Measurements from ENCODE around the gene TMEM126A.
"Not testable (repeated sequence)": the region's sequence is repeated elsewhere in the genome, so short reads cannot be mapped to it uniquely, and the experiment has no call there.

Gene TMEM126A

DNA sequence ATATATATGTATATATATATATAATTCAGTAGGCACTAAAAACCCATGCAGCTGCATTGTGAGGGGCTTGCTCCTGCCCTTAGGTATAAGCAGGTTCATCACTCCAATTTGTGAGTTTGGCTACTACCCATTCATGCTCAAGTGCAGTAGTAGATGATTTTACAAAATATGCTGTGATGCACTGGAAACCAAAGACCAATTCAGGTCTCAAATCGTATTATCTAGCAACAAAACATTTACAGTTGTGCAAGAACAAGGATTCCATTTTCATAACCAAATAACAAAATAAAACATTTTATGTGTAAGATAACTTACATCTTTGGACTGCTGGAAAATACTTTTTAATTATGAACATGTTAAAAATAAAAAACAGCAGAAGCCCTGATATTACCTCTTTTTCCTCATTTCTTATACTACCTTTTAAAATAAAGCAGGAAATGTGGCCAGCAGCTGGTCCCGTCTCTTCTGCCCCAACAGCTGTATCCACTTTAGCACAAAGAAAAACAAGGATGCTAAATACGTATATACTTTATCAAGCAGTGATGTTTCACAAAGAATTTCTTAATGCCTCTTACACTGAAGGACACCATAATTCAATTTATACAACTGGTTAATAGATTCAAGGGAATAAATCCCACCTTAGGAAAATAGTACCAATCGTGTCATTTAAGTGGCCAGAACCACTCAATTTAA is 14.4 kb downstream of the TMEM126A start:
- DNase-seq = peak; percentile 8

DNA sequence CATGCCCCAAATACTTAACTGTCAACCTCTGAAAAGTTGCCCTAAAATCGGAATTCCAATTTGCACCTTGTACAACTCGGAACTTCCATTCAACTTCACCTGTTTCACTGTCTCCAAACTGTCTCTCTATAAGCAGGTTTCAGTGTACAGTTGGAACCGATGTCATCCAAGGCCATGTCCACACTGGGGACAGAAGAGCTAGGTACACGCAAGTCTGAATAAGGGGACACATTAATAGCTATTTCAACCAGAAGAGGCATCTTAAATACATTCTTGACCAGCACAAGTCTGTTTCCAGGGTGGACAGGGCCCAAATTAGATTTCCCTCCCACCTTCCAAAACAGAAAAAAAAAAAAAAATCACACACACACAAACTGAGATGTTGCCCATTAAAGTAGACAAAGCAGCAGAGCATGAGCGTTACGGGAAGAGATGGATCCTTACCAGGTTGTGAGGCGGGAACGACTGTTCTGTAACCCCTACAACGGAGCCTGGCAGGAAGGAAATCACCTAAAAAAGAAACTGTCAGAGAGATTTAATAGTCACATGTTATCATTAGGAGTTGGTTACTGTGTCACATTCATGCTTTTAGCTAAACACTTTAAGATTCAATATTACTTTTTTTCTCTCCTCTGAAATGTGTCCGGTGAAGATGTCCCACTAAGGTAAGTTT is 15.4 kb downstream of the TMEM126A start:
- peak; percentile 52 for DNase-seq

DNA sequence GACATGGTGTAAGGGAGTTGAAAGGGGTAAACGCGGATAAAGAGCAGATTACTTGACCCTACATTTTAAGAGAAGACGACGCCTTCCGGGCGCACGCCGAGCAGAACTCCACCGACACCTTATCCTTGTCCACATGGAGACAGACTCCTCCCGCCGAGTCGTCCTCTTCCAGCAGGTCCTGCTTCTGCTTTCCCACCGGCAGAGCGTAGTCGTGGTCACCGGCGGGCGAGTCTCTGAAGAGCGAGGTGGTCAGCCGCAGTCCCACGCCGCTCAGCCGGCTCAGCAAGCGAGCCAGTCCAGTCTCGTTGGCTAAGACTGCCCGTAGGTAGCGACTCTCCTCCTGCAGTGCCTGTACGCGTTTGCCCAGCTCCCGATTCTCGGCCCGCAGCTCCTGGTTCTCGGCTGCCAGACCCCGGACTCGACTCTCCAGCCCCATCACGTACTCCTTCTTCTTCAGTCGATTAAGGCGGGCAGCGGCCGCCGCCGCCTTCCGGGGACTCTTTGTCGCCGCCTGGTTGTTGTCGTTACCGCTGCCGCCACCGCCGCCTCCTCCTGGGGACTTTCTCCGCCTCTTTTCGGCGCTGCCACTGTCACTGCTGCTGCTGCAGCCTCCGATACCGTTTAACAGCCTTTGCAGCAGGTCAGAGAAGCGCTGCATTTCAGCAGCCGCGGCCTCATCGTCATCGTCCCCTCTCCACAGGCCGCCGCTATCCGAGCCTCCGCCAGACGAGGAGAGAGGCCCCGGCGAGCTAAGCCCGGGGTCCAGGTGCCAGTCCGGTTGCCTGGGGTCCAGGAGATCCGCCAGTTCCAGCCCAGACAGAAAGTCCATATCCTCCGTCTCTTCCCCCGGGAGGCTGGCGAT is 16.2 kb downstream of the TMEM126A start:
- DNase-seq = peak; percentile 82

DNA sequence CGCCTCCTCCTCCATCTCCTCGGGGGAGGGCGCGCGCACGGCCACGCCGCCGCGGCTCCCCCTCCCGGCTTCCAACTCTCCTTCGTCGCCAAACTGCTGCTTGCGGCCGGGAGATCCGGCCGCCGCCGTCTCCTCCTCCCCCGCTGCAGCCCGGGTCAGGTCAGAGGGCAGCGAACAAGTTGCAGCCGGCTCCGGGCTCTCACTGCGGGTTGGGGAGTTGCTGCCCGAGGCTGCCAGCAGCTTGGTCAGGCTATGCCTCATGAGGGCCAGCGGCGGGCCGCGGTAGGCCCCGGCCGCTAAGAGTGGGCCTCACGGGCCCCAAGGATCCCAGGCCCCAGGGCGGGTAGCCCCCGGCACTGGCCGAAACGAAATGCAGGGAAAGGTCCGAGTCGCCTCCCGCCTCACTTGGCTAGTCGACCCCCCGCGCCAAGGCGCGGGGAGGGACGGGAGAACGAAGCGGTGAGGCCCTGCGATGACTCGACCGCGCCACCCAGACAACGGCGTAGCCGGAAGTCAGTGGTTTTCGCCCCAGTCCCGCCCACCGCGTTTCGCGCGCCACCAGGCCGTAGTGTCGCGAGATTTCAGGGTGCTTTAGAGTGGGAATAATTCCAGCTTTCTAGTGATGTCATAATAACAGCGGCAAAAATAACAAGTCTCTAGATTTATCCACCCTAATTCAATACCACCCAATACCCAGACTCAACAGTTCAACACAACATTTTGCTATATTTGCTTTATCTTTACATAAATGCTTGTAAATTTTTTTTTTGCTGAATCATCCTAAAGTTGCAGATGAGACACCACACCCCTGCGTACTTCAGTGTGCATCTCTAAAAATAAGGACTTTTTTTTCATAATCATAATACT is 17.1 kb downstream of the TMEM126A start, which contains the start of gene CREBZF:
TSS of gene CREBZF (minus strand) at position 515 of the 867 bp plus-strand sequence. CDS start at position 261, 254 bp downstream.
- DNase-seq = peak; percentile 98

DNA sequence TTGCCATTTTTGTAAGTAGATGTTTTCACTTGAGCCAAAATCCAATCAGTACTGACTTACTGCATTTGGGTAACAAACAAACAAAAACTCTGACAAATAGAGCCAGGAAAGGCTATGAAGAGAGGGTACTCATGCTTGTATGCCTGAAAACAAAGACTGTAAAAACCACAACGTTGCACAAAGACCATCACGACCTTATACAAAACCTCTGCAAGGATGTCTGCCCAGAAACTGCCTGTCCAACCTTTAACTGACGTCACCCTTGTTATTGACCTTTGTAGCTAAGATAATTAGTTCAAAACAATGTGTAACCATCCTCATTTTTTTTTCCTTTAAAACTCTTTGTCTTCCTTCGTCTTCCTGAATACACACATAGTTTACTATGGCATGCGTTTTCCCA is 18.0 kb downstream of the TMEM126A start:
- no peak for DNase-seq

DNA sequence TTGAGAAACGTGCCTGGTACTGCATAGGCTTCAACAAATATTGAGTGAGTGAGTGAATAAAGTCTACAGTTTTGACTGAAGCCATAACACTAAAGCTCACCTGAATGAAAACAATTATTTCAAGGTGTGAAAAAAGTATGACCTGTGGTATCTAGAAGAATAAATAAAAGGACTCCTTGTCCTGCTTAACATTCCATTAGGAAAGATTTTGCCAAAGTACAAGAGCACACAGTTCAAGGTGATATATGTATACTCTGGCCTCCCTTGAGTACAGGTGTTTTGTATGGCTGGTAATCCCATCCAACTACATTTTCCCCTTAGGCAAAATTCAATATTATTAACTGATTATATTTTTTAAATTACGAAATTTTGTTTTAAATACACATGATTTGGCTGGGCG is 18.9 kb downstream of the TMEM126A start:
- no peak for DNase-seq

DNA sequence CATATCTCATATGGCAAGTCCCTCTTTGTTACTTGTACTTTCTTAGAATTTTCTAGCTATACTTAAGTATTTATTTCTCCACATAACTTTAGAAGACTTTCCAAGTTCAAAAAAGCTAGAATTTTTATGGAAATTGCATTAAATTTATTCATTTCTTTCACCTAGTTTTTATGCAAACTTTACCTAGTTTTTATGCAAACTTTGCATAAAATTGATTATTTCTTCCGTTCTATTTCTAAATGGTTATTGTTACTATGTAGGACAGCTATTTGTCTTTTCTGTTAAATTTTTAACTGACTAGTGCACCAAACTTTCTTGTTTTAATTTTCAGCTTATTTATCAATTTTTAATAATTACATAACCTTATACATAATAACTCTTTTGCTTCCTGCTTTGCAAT is 20.4 kb downstream of the TMEM126A start:
- no peak for DNase-seq

DNA sequence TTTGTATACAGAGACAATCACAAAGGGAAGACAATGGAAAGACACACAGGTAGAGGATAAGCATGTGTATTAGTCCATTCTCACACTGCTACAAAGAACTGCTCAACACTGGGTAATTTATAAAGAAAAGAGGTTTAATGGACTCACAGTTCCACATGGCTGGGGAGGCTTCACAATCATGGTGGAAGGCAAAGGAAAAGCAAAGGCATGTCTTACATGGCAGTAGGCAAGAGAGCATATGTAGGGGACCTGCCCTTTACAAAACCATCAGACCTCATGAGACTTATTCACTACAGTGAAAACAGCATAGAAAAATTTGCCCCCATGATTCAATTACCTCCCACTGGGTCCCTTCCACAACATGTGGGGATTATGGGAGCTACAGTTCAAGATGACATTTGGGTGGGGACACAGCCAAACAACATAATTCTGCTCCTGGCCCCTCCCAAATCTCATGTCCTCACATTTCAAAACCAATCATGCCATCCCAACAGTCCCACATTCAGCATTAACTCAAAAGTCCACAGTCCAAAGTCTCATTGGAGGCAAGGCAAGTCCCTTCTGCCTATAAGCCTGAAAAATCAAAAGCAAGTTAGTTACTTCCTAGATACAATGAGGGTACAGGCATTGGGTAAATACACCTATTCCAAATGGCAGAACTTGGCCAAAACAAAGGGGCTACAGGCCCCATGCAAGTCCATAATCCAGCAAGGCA is 23.3 kb downstream of the TMEM126A start:
- not testable (repeated sequence) for DNase-seq

DNA sequence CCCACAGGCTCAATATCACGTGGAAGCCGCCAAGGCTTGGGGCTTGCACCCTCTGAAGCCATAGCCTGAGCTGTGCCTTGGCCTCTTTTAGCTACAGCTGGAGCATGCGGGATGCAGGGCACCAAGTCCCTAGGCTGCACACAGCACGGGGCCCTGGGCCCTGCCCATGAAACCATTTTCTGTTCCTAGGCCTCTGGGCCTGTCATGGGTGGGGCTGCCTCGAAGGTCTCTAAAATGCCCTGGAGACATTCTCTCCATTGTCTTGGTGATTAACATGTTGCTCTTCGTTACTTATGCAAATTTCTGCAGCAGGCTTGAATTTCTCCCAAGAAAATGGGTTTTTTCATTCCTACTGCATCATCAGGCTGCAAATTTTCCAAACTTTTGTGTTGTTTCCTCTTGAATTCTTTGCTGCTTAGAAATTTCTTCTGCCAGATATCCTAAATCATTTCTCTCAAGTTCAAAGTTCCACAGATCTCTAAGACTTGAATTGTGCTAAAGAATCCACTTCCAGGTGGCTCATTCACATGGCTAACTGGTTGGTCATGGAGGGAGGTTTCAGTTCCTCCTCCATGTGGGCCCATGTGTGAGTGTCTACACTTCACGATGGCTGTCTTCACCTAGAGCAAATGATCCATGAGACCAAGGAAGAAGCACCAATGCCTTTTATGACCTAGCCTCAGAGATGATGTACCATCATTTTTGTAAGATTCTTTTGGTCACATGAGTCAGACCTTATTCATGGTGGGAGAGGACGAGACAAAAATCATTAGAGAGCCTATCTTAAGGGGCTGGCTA is 24.5 kb downstream of the TMEM126A start:
- no peak for DNase-seq

DNA sequence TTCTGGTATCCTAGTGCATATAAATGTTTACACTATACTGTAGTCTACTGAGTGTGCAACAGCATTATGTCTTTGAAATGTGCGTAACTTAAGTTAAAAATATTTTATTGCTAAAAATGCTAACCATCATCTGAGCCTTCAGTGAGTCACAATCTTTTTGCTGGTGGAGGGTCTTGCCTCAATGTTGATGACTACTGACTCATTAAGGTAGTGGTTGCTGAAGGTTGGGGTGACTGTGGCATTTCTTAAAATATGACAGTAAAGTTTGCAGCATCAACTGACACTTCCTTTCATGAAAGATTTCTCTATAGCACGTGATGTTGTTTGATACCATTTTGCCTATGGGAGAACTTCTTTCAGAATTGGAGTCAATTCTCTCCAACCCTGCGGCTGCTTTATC is 25.6 kb downstream of the TMEM126A start:
- no peak for DNase-seq

DNA sequence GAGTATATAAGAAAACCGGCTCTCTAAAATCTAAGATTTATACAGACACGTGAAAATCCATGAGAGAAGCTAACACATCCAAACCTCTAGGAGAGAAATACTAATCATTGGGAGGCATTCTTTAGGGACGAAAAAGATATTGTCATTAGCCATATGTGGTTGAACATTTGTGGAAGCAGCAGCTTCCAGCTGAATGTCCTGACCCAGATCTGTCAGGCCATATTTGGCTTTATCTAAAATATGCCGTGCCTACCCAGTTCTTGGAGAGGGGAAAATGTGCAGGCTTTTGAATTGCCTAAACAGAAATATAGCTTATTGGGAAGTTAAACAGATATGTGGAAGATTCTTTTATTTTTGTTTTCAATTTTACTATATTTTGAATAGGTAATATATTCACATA is 31.8 kb downstream of the TMEM126A start:
- no peak for DNase-seq

DNA sequence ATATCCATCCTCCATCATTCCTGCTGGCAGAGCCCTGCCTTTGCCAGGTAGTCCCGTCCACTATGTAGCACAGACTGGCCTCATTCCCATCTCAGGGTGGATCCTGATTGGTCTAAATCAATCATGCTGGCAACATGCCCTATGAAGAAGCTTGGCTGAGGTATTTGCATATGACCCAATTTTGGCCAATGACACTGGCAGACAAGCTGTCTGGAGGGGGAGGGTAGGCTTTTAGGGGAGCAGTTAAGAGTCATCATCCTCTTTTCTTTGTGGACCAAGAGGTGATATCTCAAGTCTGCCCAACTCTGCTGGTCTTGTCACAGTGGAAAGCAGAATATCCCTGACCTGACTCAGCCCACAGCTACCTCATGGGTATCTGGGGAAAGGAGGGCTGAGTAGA is 33.1 kb downstream of the TMEM126A start:
- DNase-seq = peak; percentile 55

DNA sequence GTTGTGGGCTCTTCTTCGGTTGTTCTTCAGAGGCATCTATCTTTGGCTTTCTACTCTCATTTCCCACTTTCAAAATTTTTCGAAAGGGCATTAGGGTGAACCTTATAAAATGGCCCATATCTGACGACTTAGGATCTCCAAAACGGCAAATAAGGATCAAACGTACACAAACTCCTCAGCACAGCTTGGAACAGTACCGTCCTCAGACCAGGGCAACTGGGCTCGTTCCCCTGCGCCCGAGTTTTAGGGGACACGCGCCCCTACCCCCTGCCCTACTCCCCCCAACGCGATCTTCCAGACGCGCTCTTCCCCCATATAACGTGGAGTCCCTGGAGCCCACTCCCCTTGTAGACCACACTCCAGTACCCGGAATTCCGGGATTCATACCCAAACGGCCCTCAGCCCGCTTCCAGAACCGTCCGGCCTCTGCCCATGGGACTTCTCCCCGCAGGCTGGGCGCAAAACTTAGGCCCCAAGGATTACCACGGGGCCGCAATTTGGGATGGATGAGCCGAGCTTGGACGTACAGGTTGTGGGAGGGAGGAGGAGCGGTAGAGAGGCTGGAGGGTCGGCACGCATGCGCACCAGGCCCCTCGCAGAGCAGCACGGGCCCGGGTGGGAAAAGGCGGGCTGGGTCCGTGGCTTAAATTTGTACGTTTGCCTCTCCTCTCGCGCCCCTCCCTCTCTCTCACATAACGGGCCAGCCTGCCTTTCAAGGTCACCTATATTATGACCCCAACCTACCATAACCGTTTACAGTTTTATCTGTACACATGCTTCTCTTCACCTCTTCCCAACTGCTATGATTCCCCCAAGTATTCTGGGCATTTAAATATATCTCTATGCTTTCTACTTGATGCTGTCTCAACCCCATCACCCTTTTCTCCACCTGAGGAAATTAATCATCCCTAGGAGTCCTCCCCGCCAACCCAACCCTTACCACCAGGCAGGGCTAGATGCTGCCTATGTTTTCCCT is 34.9 kb downstream of the TMEM126A start:
- peak; percentile 77 for DNase-seq

DNA sequence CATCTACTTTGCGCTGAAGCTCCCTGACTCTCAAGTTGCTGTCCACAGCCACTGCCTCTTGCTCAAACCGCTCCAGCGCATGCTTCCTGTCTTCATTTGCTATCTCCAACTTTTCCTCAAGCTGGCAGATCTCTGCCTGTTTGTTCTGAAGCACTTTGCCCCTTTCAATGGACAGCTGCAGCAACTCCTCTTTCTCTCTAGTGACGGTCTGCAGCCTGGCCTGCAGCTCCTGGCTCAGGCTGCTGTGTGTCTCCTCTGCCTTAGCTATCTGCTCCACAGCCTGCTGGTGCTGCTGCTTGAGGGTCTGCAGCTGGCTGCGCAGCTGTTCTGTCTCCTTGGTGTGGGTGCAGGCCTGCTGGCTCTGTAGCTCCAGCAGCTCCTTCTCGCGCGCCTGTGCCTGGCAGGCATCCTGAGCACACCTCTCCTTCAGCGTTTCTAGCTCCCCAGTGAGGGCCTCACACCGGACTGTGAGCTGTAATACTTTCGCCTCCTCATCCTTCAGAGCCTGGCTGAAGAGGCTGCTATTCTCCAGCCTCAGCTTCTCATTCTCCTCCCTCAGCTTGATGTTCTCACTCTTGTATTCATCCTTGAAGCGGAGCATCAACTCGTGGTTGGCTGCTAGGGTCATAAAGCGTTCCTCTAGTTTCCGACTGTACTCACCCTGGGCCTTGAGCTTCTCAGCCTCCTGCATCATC is 37.5 kb downstream of the TMEM126A start:
- peak; percentile 32 for DNase-seq

DNA sequence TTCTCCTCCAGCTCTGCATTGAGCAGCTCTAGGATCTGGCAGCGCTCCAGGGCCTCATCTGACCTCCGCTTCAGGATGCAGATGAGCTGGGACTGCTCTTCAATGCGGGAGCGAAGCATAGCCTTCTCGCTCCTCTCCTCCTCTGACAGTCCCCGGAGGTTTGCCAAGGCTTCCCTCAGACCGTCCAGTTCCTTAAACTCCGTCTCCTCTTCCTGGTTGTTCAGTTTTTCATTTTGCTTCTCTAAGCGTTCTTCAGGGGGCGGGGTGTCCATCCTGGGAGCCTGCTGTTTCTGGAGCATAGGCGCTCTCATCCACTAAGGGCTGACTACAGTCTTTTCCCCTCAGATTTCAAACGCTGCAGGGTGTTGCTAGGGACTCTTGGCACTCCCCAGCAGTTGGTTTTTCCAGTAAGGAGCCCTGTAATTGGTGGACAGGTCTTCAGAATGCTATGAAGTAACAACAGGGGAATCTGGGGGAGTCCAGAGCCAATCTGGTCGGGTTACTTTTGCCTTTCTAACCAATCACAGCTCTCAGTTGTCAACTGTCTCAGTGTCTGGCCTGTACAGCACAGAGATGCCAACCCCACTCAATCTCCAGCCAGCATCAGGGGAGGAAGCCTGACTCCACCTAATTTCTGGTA is 38.2 kb downstream of the TMEM126A start, which contains the start of gene CCDC89:
TSS of gene CCDC89 (minus strand) at position 376 of the 640 bp plus-strand sequence. CDS start at position 311, 65 bp downstream.
- peak; percentile 98 for DNase-seq

DNA sequence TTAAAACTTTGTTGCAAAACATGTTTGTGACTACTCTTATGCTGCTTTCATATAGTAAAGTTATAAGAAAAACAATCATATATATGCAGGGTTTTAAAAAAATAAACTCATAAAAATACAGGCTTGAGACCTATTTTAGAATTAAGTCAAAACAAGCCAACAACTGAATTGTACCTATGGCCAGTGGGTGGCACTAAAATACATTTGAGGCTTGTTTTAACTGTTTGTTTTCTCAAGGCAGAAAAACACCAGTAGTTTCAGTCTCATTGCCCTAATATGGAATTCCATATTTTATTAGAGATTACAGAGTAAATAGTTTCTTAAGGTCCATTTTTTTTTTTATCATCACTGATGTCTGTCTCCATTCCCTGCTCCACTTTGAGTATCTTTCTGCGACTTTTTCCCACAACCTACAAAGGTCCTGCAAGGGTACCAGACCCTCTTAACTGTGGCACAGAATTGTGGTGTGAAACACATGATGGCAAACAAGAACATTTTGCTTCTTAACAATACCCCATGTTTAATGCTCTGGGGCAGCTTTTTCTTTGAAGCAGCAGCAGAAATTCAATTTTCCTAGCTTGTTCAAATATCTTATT is 46.7 kb downstream of the TMEM126A start:
- DNase-seq = peak; percentile 35

DNA sequence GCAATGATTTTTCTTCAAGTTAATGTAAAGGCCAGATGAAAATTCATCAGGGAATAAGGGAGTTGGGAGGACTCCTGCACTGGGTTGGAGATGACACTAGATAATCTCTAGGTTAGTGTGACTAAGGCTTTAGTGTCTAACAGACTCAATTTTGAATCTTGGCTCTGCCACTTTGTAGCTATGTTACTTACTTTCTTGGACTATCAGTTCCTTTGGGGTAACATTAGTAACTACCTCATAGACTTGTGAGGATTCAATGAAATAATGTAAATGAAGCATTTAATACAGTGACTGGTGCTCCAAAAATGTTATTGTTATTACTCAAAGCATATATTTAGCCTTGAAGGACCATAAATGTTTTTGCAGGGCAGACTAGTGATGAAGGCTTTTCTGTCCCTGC is 47.8 kb downstream of the TMEM126A start:
- no peak for DNase-seq

DNA sequence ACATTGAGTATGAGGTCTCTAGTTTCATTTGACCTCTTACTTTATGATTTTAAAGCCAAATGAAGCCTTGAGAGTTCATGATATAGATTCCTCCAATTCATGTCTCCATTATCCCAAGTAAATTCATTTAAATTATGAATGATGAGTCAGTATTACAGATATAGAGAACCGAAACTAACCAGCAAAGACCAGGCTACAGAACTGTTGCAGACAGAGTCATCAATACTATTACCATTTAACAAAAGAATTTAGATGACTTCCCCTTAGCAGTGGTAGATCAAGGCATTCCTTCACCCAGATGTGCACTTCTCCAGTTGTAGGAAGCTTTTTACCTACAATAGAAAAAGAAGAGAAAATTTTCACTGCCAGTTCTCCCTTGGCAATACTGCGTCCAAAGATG is 50.0 kb downstream of the TMEM126A start:
- DNase-seq = no peak

Data from NCI-H69 (cell line).